ENCODE measurements around the gene DIS3L2.

Gene DIS3L2

GRCh38 chr2:231961349-231962166 lies at the start of gene DIS3L2:
DIS3L2 (plus strand) TSS chr2:231961713; CDS start chr2:232014928, 53,215 bp downstream.
- peak; percentile 67 for DNase-seq

GRCh38 chr2:231914077-231914690 lies 47.3 kb upstream of the DIS3L2 start:
- DNase-seq = no peak

- DNase-seq = no peak
Observed at GRCh38 chr2:231917280-231918066, 44.0 kb upstream of the DIS3L2 start.

GRCh38 chr2:231918501-231919330 lies 42.8 kb upstream of the DIS3L2 start:
- DNase-seq = no peak

- no peak for DNase-seq
Observed at GRCh38 chr2:231919341-231920035, 42.0 kb upstream of the DIS3L2 start.

- no peak for DNase-seq
Observed at GRCh38 chr2:231920366-231920765, 41.1 kb upstream of the DIS3L2 start.

- no peak for DNase-seq
Observed at GRCh38 chr2:231920795-231921194, 40.7 kb upstream of the DIS3L2 start.

GRCh38 chr2:231922311-231923009 lies 39.1 kb upstream of the DIS3L2 start:
- DNase-seq = no peak

- DNase-seq = no peak
Observed at GRCh38 chr2:231923010-231923344, 38.5 kb upstream of the DIS3L2 start.

GRCh38 chr2:231923951-231924888 lies 37.3 kb upstream of the DIS3L2 start:
- no peak for DNase-seq

GRCh38 chr2:231924889-231925275 lies 36.6 kb upstream of the DIS3L2 start:
- DNase-seq = no peak

GRCh38 chr2:231925303-231926179 lies 36.0 kb upstream of the DIS3L2 start:
- DNase-seq = peak; percentile 53

GRCh38 chr2:231926180-231926741 lies 35.3 kb upstream of the DIS3L2 start, which contains the start of gene NPPC:
NPPC (minus strand) TSS chr2:231926396; CDS start chr2:231926249, 147 bp downstream.
- no peak for DNase-seq

GRCh38 chr2:231926761-231927565 lies 34.5 kb upstream of the DIS3L2 start:
- DNase-seq = no peak

GRCh38 chr2:231927566-231927890 lies 34.0 kb upstream of the DIS3L2 start:
- DNase-seq = no peak

- DNase-seq = no peak
Observed at GRCh38 chr2:231928481-231928880, 33.0 kb upstream of the DIS3L2 start.

GRCh38 chr2:231928901-231929725 lies 32.4 kb upstream of the DIS3L2 start:
- DNase-seq = no peak
